Measurements from ENCODE around the gene RAD51B. TPM values are rescaled to one million over a fixed set of nuclear protein-coding genes. Genes with fewer than 3 reads are reported as not detected.

RAD51B gene
- total and polyA plus RNA-seq, 9 of the 15 experiments (the other 6 are each of a cell fraction or from before 2014, with no cell fraction given): 8.5 to 17.3 (median 11.3) TPM

DNA sequence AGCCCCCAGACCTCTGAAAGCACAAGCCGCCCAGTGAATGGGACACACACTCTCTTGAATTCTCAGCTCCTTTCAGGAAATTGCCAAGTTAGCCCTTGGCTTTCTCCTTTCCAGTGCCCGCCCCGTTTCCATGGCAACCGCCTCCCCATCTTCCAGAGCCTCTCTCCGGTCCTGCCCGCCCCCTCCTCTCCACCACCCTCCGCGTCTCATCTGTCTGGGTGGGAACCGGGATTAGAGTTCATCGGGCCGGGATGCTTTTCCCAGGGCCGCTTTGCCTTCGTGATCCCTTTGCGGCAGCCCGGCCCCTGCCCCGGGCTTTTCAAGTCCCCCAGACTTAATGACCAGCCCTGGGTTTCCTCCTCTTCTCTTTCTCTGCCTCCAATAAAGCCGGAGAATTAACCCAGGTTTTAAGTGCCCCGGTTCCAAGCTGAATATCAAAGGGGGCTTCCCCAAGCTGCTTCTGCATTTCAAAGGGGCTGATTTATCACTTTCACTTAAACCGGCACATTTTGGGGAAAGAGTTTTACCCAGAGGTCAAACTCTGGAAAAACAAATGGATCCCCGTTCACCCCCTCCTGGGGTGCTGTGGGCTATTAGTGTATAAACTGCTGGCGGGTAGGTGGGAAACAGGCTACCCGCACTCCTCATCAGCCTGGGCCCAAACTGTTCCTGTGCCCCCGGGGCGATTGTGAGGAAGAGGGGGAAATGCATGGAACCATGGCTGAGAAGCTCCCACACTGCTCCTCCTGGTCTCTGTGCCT lies 871.6 kb downstream of the RAD51B start:
- POLR2A ChIA-PET: no interaction called here
- intact Hi-C loops (cut with micrococcal nuclease) (no loop called here), in situ Hi-C loops (cut with MboI) (no loop called here)
- BruUV-seq (replicated peaks): no TSS peak
- H2AFZ ChIP-seq (ENCODE audit: low read depth, low read length): no peak overlapping the region
- H3K4me2 ChIP-seq (ENCODE audit: insufficient read depth, low read length): no peak overlapping the region
- no peak overlapping the region for H3K4me3 ChIP-seq
- no peaks in the 10 kb centered on the region for H3K9me1 ChIP-seq (ENCODE audit: control insufficient read depth, insufficient read depth, low read length)
- H3K4me1 ChIP-seq (replicated peaks in 1 of 2; ENCODE audit: control insufficient read depth in 2 of 2, insufficient read depth in 2 of 2, low read length in 2 of 2): no peaks in the 10 kb centered on the region
- H3K27me3 ChIP-seq (ENCODE audit: control insufficient read depth in 2 of 2, insufficient read depth in 2 of 2, low read length in 2 of 2): peaks cover 0 to 14% of the 10 kb centered on the region in 2 experiments; a peak in 1 of 5 replicates
- 21% methylated on average over 15 of the region's 24 CpGs for whole genome bisulfite sequencing (ENCODE audit: insufficient coverage, low coverage, missing lambda C conversion rate)
- no peaks in the 10 kb centered on the region for H3K9me3 ChIP-seq (replicated peaks; ENCODE audit: control insufficient read depth, insufficient read depth, low read depth, low read length)
- CTCF ChIA-PET (ENCODE audit: low intra/inter-chr PET ratio): no interaction called here
- no peaks in the 10 kb centered on the region for H4K20me1 ChIP-seq (replicated peaks; ENCODE audit: control insufficient read depth, insufficient read depth, low read length)
- no peaks in the 10 kb centered on the region for H3K36me3 ChIP-seq (ENCODE audit: control insufficient read depth, insufficient read depth, low read length)
- no peaks in the 10 kb centered on the region for H3K79me2 ChIP-seq (ENCODE audit: control insufficient read depth, insufficient read depth, low read length)
- no peak for ATAC-seq
- DNase-seq (ENCODE audit: extremely low read depth in 1 of 4, low spot score in 3 of 4): peak in 2 of 4 experiments; percentile 37 to 39
- FAIRE-seq: no peak
- H3K27ac ChIP-seq (ENCODE audit: extremely low read depth, low read depth, low read length): no peak overlapping the region
- H3K9ac ChIP-seq (ENCODE audit: insufficient read depth in 1 of 2, low read depth in 2 of 2, low read length in 2 of 2): no peak overlapping the region
- TF ChIP-seq SAFB (IDR thresholded peaks at IDR 0.05; ENCODE audit: borderline replicate concordance, low read depth, low read length): no peak
- no peak for TF ChIP-seq ZNF146 (CRISPR knock-in tag; IDR thresholded peaks at IDR 0.05; ENCODE audit: unreplicated experiment)
- TF ChIP-seq, protein P1, sequence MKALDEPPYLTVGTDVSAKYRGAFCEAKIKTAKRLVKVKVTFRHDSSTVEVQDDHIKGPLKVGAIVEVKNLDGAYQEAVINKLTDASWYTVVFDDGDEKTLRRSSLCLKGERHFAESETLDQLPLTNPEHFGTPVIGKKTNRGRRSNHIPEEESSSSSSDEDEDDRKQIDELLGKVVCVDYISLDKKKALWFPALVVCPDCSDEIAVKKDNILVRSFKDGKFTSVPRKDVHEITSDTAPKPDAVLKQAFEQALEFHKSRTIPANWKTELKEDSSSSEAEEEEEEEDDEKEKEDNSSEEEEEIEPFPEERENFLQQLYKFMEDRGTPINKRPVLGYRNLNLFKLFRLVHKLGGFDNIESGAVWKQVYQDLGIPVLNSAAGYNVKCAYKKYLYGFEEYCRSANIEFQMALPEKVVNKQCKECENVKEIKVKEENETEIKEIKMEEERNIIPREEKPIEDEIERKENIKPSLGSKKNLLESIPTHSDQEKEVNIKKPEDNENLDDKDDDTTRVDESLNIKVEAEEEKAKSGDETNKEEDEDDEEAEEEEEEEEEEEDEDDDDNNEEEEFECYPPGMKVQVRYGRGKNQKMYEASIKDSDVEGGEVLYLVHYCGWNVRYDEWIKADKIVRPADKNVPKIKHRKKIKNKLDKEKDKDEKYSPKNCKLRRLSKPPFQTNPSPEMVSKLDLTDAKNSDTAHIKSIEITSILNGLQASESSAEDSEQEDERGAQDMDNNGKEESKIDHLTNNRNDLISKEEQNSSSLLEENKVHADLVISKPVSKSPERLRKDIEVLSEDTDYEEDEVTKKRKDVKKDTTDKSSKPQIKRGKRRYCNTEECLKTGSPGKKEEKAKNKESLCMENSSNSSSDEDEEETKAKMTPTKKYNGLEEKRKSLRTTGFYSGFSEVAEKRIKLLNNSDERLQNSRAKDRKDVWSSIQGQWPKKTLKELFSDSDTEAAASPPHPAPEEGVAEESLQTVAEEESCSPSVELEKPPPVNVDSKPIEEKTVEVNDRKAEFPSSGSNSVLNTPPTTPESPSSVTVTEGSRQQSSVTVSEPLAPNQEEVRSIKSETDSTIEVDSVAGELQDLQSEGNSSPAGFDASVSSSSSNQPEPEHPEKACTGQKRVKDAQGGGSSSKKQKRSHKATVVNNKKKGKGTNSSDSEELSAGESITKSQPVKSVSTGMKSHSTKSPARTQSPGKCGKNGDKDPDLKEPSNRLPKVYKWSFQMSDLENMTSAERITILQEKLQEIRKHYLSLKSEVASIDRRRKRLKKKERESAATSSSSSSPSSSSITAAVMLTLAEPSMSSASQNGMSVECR (CRISPR knock-in tag; IDR thresholded peaks at IDR 0.05): no peak
- TF ChIP-seq, protein P2, sequence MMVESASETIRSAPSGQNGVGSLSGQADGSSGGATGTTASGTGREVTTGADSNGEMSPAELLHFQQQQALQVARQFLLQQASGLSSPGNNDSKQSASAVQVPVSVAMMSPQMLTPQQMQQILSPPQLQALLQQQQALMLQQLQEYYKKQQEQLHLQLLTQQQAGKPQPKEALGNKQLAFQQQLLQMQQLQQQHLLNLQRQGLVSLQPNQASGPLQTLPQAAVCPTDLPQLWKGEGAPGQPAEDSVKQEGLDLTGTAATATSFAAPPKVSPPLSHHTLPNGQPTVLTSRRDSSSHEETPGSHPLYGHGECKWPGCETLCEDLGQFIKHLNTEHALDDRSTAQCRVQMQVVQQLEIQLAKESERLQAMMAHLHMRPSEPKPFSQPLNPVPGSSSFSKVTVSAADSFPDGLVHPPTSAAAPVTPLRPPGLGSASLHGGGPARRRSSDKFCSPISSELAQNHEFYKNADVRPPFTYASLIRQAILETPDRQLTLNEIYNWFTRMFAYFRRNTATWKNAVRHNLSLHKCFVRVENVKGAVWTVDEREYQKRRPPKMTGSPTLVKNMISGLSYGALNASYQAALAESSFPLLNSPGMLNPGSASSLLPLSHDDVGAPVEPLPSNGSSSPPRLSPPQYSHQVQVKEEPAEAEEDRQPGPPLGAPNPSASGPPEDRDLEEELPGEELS (CRISPR knock-in tag; IDR thresholded peaks at IDR 0.05; ENCODE audit: borderline replicate concordance): no peak
- TF ChIP-seq, protein P3, sequence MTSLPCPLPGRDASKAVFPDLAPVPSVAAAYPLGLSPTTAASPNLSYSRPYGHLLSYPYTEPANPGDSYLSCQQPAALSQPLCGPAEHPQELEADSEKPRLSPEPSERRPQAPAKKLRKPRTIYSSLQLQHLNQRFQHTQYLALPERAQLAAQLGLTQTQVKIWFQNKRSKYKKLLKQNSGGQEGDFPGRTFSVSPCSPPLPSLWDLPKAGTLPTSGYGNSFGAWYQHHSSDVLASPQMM (CRISPR knock-in tag; IDR thresholded peaks at IDR 0.05): no peak
- no peak for TF ChIP-seq HMGN3 (IDR thresholded peaks at IDR 0.05; ENCODE audit: borderline replicate concordance, extremely low read depth, insufficient read length, low read depth, low read length)
- peak; percentile 49 to 50; a peak in 3 of 4 replicates for TF ChIP-seq KDM1A (IDR thresholded peaks at IDR 0.05)
- TF ChIP-seq, protein P4, sequence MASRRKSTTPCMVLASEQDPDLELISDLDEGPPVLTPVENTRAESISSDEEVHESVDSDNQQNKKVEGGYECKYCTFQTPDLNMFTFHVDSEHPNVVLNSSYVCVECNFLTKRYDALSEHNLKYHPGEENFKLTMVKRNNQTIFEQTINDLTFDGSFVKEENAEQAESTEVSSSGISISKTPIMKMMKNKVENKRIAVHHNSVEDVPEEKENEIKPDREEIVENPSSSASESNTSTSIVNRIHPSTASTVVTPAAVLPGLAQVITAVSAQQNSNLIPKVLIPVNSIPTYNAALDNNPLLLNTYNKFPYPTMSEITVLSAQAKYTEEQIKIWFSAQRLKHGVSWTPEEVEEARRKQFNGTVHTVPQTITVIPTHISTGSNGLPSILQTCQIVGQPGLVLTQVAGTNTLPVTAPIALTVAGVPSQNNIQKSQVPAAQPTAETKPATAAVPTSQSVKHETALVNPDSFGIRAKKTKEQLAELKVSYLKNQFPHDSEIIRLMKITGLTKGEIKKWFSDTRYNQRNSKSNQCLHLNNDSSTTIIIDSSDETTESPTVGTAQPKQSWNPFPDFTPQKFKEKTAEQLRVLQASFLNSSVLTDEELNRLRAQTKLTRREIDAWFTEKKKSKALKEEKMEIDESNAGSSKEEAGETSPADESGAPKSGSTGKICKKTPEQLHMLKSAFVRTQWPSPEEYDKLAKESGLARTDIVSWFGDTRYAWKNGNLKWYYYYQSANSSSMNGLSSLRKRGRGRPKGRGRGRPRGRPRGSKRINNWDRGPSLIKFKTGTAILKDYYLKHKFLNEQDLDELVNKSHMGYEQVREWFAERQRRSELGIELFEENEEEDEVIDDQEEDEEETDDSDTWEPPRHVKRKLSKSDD (conservative IDR thresholded peaks at IDR 0.05; ENCODE audit: low read length): no peak
- TF ChIP-seq KLF16 (IDR thresholded peaks at IDR 0.05): no peak
- TF ChIP-seq ZNF780A (CRISPR knock-in tag; IDR thresholded peaks at IDR 0.05): no peak
- TF ChIP-seq TCFL5 (CRISPR knock-in tag; conservative IDR thresholded peaks at IDR 0.05): no peak

Data from K562 (cell line).